GM12873 (cell line): ENCODE data around the gene RBM6.

Source experiments
- CTCF ChIP-seq: IDR thresholded peaks from 2 replicates; pipeline ENCODE4 v1.5.1; 2012; ENCODE audit warnings: low read depth, mild to moderate bottlenecking, moderate library complexity, low read length, control low read depth; ENCODE audit not compliant: insufficient read depth; ENCODE audit errors: missing control alignments

The RBM6 gene

GRCh38 chr3:50001511-50001910, 61.6 kb downstream of the RBM6 start:
- TF ChIP-seq CTCF = no peak

GRCh38 chr3:50003216-50003615, 63.3 kb downstream of the RBM6 start:
- no peak for TF ChIP-seq CTCF

- TF ChIP-seq CTCF = no peak
These were observed 63.9 kb downstream of the RBM6 start for GRCh38 chr3:50003824-50004223.

GRCh38 chr3:50008931-50009330, 69.0 kb downstream of the RBM6 start:
- TF ChIP-seq CTCF = no peak

- TF ChIP-seq CTCF = no peak
These were observed 71.0 kb downstream of the RBM6 start for GRCh38 chr3:50010959-50011358.

GRCh38 chr3:50015918-50016317, 76.0 kb downstream of the RBM6 start:
- no peak for TF ChIP-seq CTCF

GRCh38 chr3:50028346-50028745, 88.4 kb downstream of the RBM6 start:
- TF ChIP-seq CTCF = no peak

- no peak for TF ChIP-seq CTCF
These were observed 105.0 kb downstream of the RBM6 start for GRCh38 chr3:50044976-50045375.
